HG02970 (cell line): ENCODE measurements around the gene STARD10.
"Not testable (repeated sequence)": the region's sequence is repeated elsewhere in the genome, so short reads cannot be mapped to it uniquely, and the experiment has no call there.

Experiments
- ATAC-seq: cut with Tn5 transposase; IDR thresholded peaks from one replicate; pipeline ENCODE4 v1.9.1; 2021; ENCODE audit warnings: mild to moderate bottlenecking, moderate library complexity, moderate number of reproducible peaks; ENCODE audit not compliant: unreplicated experiment, low FRiP score

STARD10 gene, protein sequence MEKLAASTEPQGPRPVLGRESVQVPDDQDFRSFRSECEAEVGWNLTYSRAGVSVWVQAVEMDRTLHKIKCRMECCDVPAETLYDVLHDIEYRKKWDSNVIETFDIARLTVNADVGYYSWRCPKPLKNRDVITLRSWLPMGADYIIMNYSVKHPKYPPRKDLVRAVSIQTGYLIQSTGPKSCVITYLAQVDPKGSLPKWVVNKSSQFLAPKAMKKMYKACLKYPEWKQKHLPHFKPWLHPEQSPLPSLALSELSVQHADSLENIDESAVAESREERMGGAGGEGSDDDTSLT

DNA sequence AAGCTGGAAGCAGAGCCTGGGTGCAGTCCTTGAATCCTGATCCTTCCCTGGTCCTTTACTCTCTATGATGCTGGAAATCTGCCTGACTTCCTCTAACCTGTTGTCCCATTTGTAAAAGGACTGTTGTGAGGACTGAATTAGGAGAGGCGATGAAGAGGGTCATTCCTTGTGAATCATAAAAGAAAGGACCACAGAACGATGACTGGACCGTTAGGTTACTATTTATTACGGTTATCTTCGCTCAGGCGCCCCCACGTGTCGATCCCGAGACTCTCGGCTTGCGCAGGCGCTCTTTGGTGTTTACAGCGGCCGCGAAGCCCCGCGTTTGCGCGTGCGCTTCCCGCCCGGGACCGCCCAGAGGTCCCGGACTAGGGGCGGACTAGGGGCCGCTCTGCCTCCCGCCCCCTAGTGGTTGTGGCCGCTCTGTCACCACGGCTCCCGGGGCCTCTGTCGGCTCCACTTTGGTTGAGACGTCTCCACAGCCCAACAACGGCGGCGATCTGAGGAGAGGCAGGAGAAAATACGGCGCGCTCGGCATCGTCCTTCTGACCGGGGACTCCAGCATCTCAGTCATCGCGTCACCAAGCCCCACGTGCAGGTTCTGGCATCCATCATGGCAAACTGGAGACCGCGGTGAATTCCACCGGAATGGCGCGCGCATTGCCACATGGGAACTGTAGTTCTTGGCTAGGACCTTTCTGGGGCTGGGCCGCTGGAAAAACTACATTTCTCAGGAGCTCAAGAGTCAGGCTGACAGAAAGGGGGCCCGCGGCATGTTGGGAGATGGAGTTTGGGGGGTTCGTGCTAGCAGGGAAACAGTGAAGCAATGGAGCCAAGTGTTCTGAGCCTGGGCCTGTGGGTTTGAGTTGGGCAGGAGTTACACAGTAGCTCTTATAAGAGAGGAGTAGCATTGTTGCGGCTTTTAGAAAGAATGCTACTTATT lies at the start of gene STARD10:
Gene STARD10 (minus strand): TSS at position 623 of the 943 bp plus-strand sequence. CDS start 12,866 bp downstream, outside the sequence.
- ATAC-seq, result peak; percentile 87

DNA sequence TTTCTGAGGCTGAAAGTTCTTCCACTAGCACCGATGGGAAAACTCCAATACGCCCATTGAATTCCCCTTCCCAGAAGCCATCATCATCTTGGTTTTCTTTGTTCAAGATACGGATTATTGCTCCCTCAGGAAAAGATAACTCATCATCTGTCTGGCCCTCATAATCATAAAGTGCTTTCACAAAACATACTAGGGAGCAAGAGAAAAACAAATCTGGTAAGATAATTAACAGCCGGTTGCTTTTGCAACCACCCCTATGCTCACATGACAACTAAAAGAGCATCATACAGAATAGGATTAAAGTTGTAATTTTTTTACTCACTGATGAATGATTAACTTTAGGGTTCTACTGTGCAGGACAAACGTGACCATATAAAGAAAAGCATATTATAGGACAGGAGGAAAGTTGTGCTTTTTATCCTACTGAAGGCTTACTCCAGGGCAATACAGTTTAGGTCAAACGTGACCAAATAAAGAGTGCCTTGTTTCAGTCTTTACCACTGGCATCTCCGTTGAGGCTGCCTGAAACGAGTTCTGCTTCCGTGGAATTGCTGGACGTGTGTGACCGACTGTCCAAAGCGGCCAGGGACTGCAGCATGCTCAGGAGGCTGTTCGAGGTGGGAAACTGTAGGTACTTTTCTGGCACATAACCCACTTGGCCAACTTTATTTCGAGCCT lies 48.9 kb upstream of the STARD10 start:
- ATAC-seq, result no peak

DNA sequence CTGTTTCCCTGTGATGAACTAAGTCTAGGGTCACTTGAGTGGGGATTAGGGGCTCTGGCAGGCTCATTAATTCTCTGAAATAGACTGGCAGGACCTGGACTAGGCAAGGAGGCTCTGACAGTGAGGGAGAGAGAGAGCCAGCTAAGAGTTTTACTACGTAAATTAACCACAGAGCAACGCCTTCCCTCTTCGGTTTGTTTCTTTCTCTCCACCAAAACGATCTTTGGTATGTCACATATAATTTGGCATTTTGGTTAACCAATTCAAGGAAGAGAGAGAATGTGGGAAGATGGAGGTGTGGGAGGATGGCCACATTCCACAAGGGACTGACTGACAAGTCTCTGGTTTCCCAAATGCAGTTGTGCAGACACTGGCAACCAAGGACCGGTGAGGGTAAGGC lies 48.3 kb upstream of the STARD10 start:
- no peak for ATAC-seq

DNA sequence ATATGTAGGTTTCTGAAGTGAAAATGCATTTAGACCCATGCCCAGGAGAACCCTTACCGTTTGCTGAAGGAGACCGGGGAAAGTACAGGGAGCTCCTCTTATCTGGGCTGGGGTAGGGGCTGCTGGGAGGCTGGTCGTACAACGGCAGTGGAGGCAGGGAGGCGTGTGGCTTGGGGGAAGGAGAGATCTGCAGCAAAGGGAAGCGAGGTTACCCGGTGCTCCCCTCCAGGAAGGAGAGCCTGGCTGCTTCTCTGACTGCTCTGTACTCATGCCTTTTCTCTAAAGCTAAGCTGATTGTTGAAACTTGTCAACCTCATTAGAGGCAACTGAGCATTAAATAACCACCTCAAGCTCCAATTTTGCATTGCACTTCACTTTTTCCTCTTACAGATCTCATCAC lies 47.5 kb upstream of the STARD10 start:
- ATAC-seq, result no peak

DNA sequence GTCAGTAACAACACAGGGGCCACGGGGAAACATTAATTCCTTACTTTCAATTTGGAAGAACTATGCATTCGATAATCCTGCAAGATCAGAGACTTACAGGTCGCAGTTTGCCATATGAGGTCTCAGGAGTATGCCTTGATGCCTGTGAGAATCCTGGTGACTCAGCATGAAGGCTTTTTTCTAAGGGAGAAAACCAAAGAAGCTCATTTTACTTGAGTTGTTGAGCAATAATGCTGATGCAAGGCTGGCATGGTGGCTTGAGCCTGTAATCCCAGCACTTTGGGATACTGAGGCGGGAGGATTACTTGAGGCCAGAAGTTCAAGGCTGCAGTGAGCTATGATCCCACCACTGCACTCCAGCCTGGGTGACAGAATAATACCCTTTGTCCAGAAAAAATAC lies 46.9 kb upstream of the STARD10 start:
- ATAC-seq, result no peak

DNA sequence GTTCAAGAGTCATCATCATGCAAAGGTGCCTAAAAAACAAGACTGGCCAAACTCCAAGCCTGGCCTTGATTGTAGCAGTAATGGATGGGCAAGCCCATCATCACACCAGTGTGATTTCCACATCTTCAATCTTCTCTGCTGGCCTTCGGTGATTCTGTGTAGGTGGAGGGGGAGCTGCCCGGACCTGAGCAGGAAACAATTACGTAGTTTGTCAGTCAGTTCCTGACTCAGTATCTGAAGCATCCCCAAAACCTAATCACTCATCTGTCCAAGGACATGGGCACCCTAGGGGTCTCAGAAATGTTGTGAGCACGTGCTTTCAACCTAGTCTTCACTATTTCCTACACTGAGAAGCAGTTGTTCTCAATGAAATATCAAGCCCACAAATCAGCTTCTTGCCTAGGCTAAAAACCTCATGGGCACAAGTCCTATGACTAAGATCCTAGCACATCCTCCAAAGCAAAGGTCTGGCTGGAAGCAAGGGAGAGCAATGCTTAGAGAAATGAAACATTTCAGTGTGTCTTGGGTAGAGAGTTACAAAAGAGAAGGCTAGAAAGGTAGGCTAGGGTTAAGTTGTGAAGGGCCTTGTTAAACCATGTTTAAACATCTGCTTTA lies 45.0 kb upstream of the STARD10 start:
- ATAC-seq, result no peak

DNA sequence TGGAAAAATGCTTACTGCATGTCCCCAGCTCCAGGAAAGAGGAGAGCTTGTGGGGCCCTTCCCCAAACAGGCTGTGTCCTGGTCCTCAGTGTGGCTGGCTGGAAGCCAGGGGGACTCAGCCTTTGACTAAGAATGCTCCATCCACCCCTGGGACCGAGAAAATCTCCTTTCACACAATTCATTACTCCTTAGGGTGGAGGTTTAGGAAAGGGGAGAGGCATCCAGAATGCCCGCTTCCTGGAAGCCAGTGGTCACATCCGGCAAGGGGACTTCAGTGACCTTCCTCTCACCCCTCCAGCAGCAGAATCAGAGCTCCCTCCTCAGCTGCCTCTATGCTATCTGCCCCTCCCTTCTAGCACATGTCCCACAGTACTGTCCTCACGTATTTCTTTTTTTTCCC lies 42.3 kb upstream of the STARD10 start:
- no peak for ATAC-seq

DNA sequence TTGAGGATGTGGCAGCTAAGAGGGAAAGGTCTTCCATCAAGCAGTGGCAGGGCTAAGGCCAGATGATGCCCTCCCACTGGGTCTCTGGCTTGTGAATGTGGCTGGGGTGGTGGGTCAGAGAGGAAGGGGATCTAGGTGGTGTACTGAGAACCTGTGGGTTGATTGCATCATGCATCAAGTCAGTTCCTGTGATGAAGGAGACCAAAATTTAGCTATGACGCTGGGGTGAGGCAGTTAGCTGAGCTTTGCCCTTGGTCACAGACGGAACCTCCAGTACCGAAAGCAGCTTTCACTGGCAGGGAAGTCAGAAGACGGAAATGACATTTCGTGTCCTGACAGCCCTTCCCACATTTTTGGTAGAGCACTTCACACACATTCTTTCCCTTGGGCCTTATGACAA lies 41.1 kb upstream of the STARD10 start:
- ATAC-seq, result no peak

DNA sequence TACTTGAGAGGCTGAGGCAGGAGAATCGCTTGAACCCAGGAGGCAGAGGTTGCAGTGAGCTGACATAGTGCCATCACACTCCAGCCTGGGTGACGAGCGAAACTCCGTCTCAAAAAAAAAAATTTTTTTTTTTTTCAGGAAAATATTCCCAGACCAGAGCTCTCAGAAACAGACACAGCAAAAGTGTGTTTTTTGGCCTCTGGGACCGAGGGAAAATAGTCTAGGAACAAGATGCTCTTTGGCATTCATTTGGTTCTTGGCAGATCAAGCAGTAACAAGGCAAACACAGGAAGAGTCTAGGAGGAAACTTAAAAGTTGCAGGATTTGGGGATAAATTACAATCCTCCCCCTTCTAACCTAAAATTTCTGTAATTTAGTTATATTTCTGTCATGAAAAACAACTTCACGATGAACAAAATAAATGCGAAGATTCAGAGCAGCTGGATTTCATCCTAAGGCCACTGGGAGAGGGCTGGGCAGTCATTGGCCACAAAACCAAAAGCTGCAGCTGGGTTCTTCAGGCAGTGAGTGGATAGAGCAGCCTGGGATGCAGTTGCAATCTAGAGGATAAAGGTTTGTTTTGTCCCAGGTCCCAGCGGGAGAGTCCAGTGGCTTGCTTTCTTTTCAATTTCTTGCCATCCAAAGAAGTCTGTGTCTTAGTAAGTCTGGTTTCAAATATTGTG lies 40.1 kb upstream of the STARD10 start:
- ATAC-seq, result no peak

DNA sequence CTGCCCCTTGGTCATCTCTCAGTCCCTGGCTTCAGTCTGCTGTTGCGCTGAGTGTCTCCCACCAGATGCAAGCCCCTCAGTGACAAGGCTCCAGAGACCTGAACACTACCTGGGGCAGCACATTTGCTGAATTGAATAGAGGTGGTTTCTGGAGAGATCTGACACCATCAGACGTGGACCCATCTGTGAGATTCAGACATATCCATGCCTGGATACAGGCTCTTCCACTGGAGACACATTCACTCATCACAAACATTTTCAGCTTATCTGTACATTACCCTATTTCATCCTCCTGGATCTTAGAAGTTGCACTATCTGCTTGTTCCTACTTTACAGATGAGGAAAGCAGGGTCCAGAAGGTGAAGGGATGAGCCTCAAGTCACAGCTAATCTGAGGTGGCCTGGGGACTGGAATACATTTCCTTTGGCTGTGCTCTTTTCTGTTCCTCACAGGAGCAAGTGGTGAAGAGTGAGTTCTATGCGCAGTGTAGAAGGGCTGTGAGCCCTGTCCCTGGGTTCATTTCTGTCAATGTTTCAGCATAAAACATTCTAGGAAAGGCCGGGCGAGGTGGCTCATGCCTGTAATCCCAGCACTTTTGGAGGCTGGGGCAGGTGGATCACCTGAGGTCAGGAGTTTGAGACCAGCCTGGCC lies 39.4 kb upstream of the STARD10 start:
- ATAC-seq, result no peak

DNA sequence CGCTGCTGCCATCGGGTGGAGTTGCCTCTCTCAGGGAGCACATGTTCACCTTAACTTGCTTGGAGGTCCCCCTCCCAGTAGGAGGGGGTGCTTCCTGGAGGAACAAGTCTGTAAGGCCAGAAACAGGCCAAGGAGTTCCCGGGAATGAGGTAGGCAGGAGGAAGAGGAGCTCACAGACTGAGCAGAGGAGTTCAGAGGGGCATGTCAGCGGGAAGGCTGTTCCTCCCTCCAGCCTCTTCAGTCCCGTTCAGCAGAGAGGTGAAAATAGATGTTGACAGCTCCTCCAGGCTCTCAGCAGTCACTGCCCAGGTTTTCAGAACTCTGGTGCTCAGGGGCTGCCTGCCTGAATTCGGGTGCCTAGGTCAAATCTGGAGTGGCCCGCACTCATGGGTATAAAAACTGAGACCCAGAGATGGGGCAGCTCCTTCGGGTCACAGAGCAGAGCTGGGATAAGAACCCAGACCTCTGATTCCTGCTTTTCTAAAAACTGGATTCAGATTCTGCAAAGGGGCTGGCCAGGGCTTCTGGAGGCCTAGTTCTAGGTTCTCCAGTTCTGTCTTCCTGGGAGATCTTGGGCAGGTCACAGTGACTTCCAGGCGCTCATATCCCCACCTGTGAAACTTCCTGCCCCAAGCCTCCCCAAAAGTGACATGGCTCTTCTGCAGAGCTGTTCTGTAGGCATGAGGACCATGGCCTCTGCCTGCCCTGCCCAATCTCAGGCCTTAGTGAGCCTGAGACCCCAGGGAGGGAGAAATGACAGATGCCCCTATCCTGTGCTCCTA lies 38.6 kb upstream of the STARD10 start:
- ATAC-seq, result no peak

DNA sequence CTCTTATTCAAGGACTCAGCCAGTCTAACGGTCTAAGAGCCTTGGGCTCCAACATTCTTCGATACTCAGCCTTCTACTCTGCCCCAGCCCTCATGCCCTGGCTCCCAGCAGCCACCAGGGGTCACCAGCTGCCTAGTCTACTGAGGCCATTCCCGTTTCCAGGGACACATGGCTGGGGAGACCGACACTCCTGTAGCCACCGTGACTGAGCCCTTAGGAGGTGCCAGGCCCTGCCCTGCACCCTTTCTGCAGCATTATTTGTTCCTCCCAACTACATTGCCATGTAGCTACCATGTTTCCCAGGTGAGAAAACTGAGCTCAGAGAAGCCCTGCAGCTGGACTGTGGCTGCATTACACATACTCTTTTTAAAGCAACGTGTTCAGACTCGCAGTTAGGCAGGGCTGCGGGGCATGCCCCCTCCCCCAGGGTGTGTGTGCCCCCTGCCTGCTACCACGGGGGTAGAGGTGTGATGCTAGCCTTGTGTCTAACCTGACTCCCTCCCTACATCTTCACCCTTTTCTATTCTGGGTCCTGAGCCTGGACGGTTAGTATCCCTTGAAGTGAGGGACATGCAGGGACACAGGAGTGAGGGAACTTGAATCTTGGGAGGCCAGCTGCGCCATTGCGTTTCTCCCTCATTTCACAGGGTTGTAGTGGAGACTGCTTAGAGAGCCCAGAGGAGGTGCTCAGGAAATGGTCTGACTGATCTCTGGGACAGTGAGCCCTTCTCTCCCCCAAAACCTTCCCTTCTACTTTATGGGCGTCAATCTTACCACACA lies 37.9 kb upstream of the STARD10 start:
- no peak for ATAC-seq

DNA sequence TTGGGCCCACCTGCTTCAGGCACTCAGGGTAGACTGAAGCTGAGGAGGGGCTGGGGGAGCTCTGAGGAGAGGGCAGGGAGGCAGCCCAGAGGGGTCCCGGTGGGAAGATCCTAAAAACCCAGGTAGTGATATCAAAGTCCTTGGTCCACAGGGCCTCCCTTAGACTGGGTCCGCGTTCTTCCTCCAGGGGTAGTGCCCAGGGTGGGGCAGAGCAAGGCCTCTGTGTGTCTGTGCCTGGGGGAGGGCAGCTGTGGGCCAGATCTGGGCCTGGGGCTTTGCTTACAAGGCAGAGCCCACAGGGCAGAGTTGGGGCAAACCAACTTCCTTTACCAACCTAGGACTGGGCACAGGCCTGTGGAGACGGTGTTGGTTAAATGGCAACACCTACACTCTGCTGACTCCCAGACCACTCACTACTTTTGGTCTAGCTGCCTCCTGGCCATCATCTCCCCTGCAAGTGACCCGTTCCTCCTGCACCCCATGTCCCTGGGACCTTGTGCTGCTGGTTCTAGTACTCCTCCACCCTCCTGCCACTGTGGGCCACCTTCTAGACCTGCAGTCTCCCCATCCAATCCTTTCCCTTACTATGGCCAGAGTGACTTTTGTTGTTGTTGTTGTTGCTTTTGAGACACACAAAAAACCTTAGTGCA lies 36.2 kb upstream of the STARD10 start:
- no peak for ATAC-seq

DNA sequence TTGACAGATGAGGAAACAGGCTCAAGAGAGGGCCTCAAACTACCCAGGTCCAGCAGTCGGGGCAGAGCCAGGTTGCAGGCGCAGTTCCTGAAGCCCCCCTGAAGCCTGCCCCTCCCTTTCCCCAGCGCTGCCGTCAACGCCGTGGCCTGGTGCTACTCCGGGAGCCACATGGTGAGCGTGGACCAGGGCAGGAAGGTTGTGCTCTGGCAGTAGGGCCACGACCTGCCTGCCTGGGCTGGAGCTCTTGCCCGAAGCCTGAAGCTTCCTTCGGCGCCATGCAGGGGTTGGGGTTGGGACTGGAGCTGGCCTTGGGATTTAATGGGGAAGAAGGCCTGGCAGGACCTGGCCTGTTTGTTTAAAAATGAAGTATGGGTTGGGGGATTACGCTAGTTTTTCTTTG lies 35.3 kb upstream of the STARD10 start:
- ATAC-seq, result no peak

DNA sequence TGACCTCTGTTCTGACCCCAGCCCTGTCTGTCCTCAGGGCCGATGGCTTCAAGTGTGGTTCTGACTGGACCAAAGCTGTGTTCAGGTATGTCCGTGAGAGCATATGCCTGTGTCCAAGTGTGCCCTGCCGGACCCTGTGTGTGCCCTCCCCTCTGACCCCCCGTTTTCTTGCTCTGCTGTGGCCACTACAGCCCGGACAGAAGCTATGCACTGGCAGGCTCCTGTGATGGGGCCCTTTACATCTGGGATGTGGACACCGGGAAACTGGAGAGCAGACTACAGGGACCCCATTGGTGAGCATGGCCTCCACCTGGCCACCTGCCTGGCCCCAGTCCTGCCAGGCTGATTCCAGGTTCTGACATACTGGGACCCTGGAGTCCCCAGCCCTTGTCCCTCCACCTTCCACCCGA lies 34.9 kb upstream of the STARD10 start:
- ATAC-seq, result no peak

DNA sequence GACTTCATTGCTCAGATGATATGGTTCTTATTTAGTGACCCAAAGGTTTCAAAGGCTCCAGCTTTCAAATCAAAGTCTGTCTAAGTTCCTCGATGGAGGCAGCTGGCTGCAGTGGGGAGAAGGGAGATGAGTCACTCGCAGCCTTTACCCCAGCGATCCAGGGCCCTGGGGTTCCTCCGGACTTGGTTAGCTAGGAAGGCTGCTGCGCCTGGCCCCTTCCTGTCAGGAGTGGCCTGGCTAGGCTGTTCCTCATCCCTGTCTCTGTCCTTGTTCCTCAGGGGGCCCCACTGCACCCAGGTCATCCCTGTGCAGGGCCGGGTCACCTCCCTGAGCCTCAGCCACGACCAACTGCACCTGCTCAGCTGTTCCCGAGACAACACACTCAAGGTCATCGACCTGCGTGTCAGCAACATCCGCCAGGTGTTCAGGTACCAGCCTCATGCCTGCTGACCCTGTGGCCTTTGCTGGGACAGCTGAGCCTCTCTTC lies 34.3 kb upstream of the STARD10 start:
- ATAC-seq, result no peak

DNA sequence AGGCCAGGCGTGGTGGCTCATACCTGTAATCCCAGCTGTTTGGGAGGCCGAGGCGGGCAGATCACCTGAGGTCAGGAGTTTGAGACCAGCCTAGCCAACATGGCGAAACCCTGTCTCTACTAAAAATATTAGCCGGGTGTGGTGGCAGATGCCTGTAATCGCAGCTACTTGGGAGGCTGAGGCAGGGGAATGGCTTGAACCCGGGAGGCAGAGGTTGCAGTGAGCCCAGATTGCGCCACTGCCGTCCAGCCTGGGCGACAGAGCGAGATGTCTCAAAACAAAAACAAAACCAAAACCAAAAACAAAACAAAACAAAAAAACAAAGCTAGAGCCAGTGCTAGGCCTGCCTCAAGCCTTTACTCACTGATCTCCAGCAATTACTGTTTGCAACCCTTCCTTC lies 33.8 kb upstream of the STARD10 start:
- ATAC-seq, result not testable (repeated sequence)
